Gastrocnemius medialis (tissue), 4 donors: ENCODE data around the gene KDM3B. TPM values are rescaled to one million over a fixed set of nuclear protein-coding genes. Genes with fewer than 3 reads are reported as not detected.

ENCODE experiments used
- ATAC-seq, 2 donors: fragments of 150-250 bp; one replicate each; pipeline ENCODE4 v1.9.1; 2016
- DNase-seq, 2 donors: peaks; one replicate each; pipeline ENCODE4 v3.0.0-alpha.2; 2019
- H3K27ac ChIP-seq, 4 donors: fragments of 200-600 bp; sonication (generic); 1 replicate in 1 of 4; 2 replicates in 3 of 4; pipeline ENCODE4 v1.5.1; 2016 to 2018; ENCODE audit warnings: mild to moderate bottlenecking in 2 of 4, moderate library complexity in 1 of 4
- H3K27me3 ChIP-seq, 3 donors: fragments of 200-600 bp; sonication (generic) in 2 of 3; 1 replicate in 1 of 3; 2 replicates in 2 of 3; pipeline versions ENCODE4 v1.5.1 to v1.6.0; 2016 to 2019; ENCODE audit warnings: mild to moderate bottlenecking in 1 of 3, moderate library complexity in 1 of 3
- H3K36me3 ChIP-seq, 2 donors: fragments of 200-600 bp; sonication (generic) in 1 of 2; one replicate each; pipeline ENCODE4 v1.5.1; 2017 to 2018
- H3K4me1 ChIP-seq, 2 donors: fragments of 200-600 bp; sonication (generic) in 1 of 2; one replicate each; pipeline ENCODE4 v1.5.1; 2016 to 2017; ENCODE audit warnings: mild to moderate bottlenecking in 2 of 2
- H3K4me3 ChIP-seq, 4 donors: fragments of 200-600 bp; sonication (generic) in 3 of 4; 1 replicate in 1 of 4; 2 replicates in 3 of 4; pipeline ENCODE4 v1.5.1; 2016 to 2019; ENCODE audit warnings: mild to moderate bottlenecking in 2 of 4
- H3K9me3 ChIP-seq, 3 donors: fragments of 200-600 bp; sonication (generic) in 2 of 3; 1 replicate in 1 of 3; 2 replicates in 2 of 3; pipeline ENCODE4 v1.5.1; 2016 to 2019
- CTCF ChIP-seq, 5 experiments: fragments of 450-650 bp in 3 of 5; fragments of 200-600 bp in 2 of 5; sonication (generic) in 2 of 5; IDR thresholded peaks in 4 of 5; conservative IDR thresholded peaks in 1 of 5; 1 replicate in 4 of 5; 2 replicates in 1 of 5; pipeline ENCODE4 v1.5.1; 2016 to 2019; ENCODE audit warnings: antibody characterized with exemption in 5 of 5, mild to moderate bottlenecking in 3 of 5, moderate library complexity in 3 of 5
- POLR2A ChIP-seq, 2 donors: fragments of 450-650 bp; IDR thresholded peaks; one replicate each; pipeline ENCODE4 v1.6.1; 2017; ENCODE audit warnings: antibody characterized with exemption in 2 of 2, mild to moderate bottlenecking in 2 of 2, moderate library complexity in 2 of 2
- in situ Hi-C, 4 donors: fragments of 200-750 bp; cut with MboI; loops; one replicate each; pipeline versions ENCODE4 v1.15.0 to v1.8.0; 2017; ENCODE audit warnings: low sequenced_read_pairs in 4 of 4
- intact Hi-C: fragments of 100-400 bp; cut with DNase I; formaldehyde crosslinking; loops from one replicate; pipeline ENCODE4 v1.15.1; 2023; ENCODE audit warnings: low total_unique reads
- total RNA-seq, 4 donors: library from RNA; depleted of rRNA; stranded (reverse); fragments of >200 nt; gene quantifications; one replicate each; pipeline versions ENCODE4 v1.1.0 to v1.2.3, GENCODE V29; 2016

KDM3B gene
- total RNA-seq, 4 donors from 2014 or later, result 49.4 to 100 (median 74.2) TPM

- Histone ChIP-seq H3K27ac (no peak overlapping the region), H3K27me3 (no peaks in the 10 kb centered on the region), H3K4me1 (peaks cover 54 to 58% of the 10 kb centered on the region in 2 donors), H3K9me3 (no peaks in the 10 kb centered on the region), H3K36me3 (no peaks in the 10 kb centered on the region), H3K4me3 (no peak overlapping the region)
- DNase-seq (no peak), ATAC-seq (no peak)
- in situ Hi-C loops, result no loop called here
- no peak for TF ChIP-seq POLR2A (IDR thresholded peaks at IDR 0.05)
- no peak for TF ChIP-seq CTCF (IDR thresholded peaks at IDR 0.05 in 4 of 5, conservative IDR thresholded peaks at IDR 0.05 in 1 of 5)
- intact Hi-C loops, result no loop called here
Observed at GRCh38 chr5:138364576-138364975, 12.1 kb downstream of the KDM3B start.

GRCh38 chr5:138366632-138367382 is 14.3 kb downstream of the KDM3B start:
- Histone ChIP-seq H3K4me1 (peaks cover 59 to 61% of the 10 kb centered on the region in 2 donors), H3K27ac (peak overlapping the region; percentile 54 to 75 (median 70)), H3K36me3 (no peaks in the 10 kb centered on the region), H3K4me3 (peak overlapping the region in 1 of 4 donors; percentile 8), H3K9me3 (no peaks in the 10 kb centered on the region), H3K27me3 (no peaks in the 10 kb centered on the region)
- TF ChIP-seq POLR2A (IDR thresholded peaks at IDR 0.05), result no peak
- no peak for TF ChIP-seq CTCF (IDR thresholded peaks at IDR 0.05 in 4 of 5, conservative IDR thresholded peaks at IDR 0.05 in 1 of 5)
- intact Hi-C loops (no loop called here), in situ Hi-C loops (no loop called here)
- DNase-seq, result no peak
- ATAC-seq, result peak in 1 of 2 donors; percentile 55

- H3K4me3 ChIP-seq, result no peak overlapping the region
- ATAC-seq, result no peak
- H3K4me1 ChIP-seq, result peaks cover 69 to 78% of the 10 kb centered on the region in 2 donors
- peaks cover 0 to 12% of the 10 kb centered on the region in 2 donors for H3K36me3 ChIP-seq
- H3K27me3 ChIP-seq, result no peaks in the 10 kb centered on the region
- intact Hi-C loops, result no loop called here
- DNase-seq, result no peak
- no peak for TF ChIP-seq CTCF (IDR thresholded peaks at IDR 0.05 in 4 of 5, conservative IDR thresholded peaks at IDR 0.05 in 1 of 5)
- TF ChIP-seq POLR2A (IDR thresholded peaks at IDR 0.05), result no peak
- no peaks in the 10 kb centered on the region for H3K9me3 ChIP-seq
- peak overlapping the region; percentile 61 to 76 (median 74) for H3K27ac ChIP-seq
- in situ Hi-C loops, result no loop called here
Observed at GRCh38 chr5:138369261-138369660, 16.8 kb downstream of the KDM3B start.

- no peak for DNase-seq
Observed at GRCh38 chr5:138369706-138370105, 17.2 kb downstream of the KDM3B start.

More at GRCh38 chr5:138369706-138370105, 17.2 kb downstream of the KDM3B start:
- Histone ChIP-seq H3K36me3 (peaks cover 0 to 15% of the 10 kb centered on the region in 2 donors), H3K4me3 (peak overlapping the region in 1 of 4 donors; percentile 10), H3K4me1 (peaks cover 65 to 77% of the 10 kb centered on the region in 2 donors), H3K27ac (peak overlapping the region; percentile 61 to 76 (median 74)), H3K27me3 (no peaks in the 10 kb centered on the region), H3K9me3 (no peaks in the 10 kb centered on the region)
- ATAC-seq, result peak; percentile 37 to 74
- TF ChIP-seq CTCF (IDR thresholded peaks at IDR 0.05 in 4 of 5, conservative IDR thresholded peaks at IDR 0.05 in 1 of 5) (no peak), POLR2A (IDR thresholded peaks at IDR 0.05) (no peak)
- in situ Hi-C loops (no loop called here), intact Hi-C loops (no loop called here)
